ENCODE results near the gene PCSK6.

Gene PCSK6

GRCh38 chr15:101474233-101474632, 15.3 kb downstream of the PCSK6 start:
- H3K4me3 ChIP-seq (ENCODE audit: low read length) = no peak overlapping the region
- H2AFZ ChIP-seq (ENCODE audit: low read length) = no peak overlapping the region
- no peak overlapping the region for H3K27ac ChIP-seq (ENCODE audit: low read length)
- TF ChIP-seq CTCF (IDR thresholded peaks at IDR 0.05; ENCODE audit: low read length) (no peak), EZH2phosphoT487 (IDR thresholded peaks at IDR 0.05; ENCODE audit: low read length) (no peak), EZH2 (optimal IDR thresholded peaks at IDR 0.05; ENCODE audit: low read depth, low read length) (no peak)
- H3K36me3 ChIP-seq (replicated peaks; ENCODE audit: insufficient read depth, low read length) = no peaks in the 10 kb centered on the region
- no peak overlapping the region for H3K4me2 ChIP-seq (ENCODE audit: low read depth, low read length)
- no peaks in the 10 kb centered on the region for H3F3A ChIP-seq (ENCODE audit: insufficient read depth, low read length)
- no peaks in the 10 kb centered on the region for H3K79me2 ChIP-seq (ENCODE audit: low read length)
- H3K9me2 ChIP-seq (replicated peaks; ENCODE audit: insufficient read depth, low read length) = no peaks in the 10 kb centered on the region
- no peaks in the 10 kb centered on the region for H3K4me1 ChIP-seq (ENCODE audit: low read length)
- H3K9me3 ChIP-seq (replicated peaks; ENCODE audit: insufficient read depth, low read length) = no peaks in the 10 kb centered on the region
- DNase-seq = no peak
- H3K27me3 ChIP-seq (replicated peaks; ENCODE audit: insufficient read depth, low read length) = no peaks in the 10 kb centered on the region
- H3K9ac ChIP-seq (ENCODE audit: low read length) = no peak overlapping the region
- no peaks in the 10 kb centered on the region for H4K20me1 ChIP-seq (ENCODE audit: insufficient read depth, low read length)

- H3K27ac ChIP-seq (ENCODE audit: low read length) = no peak overlapping the region
- H3K4me2 ChIP-seq (ENCODE audit: low read depth, low read length) = no peak overlapping the region
- DNase-seq = no peak
These were observed 17.5 kb downstream of the PCSK6 start for GRCh38 chr15:101472033-101472432.

GRCh38 chr15:101470548-101471239, 18.8 kb downstream of the PCSK6 start:
- Histone ChIP-seq H3K36me3 (replicated peaks; ENCODE audit: insufficient read depth, low read length) (no peaks in the 10 kb centered on the region), H3K27ac (ENCODE audit: low read length) (no peak overlapping the region), H3K9me3 (replicated peaks; ENCODE audit: insufficient read depth, low read length) (no peaks in the 10 kb centered on the region), H3K4me3 (ENCODE audit: low read length) (no peak overlapping the region), H3K9ac (ENCODE audit: low read length) (no peak overlapping the region), H3K4me2 (ENCODE audit: low read depth, low read length) (no peak overlapping the region), H2AFZ (ENCODE audit: low read length) (no peak overlapping the region), H4K20me1 (ENCODE audit: insufficient read depth, low read length) (no peaks in the 10 kb centered on the region), H3K79me2 (ENCODE audit: low read length) (no peaks in the 10 kb centered on the region), H3F3A (ENCODE audit: insufficient read depth, low read length) (no peaks in the 10 kb centered on the region), H3K27me3 (replicated peaks; ENCODE audit: insufficient read depth, low read length) (no peaks in the 10 kb centered on the region), H3K4me1 (ENCODE audit: low read length) (no peaks in the 10 kb centered on the region), H3K9me2 (replicated peaks; ENCODE audit: insufficient read depth, low read length) (no peaks in the 10 kb centered on the region)
- TF ChIP-seq EZH2phosphoT487 (IDR thresholded peaks at IDR 0.05; ENCODE audit: low read length) = no peak
- no peak for TF ChIP-seq EZH2 (optimal IDR thresholded peaks at IDR 0.05; ENCODE audit: low read depth, low read length)
- no peak for TF ChIP-seq CTCF (IDR thresholded peaks at IDR 0.05; ENCODE audit: low read length)
- DNase-seq = no peak

More at GRCh38 chr15:101472033-101472432, 17.5 kb downstream of the PCSK6 start:
- no peaks in the 10 kb centered on the region for H3F3A ChIP-seq (ENCODE audit: insufficient read depth, low read length)
- no peaks in the 10 kb centered on the region for H3K9me3 ChIP-seq (replicated peaks; ENCODE audit: insufficient read depth, low read length)
- no peaks in the 10 kb centered on the region for H3K36me3 ChIP-seq (replicated peaks; ENCODE audit: insufficient read depth, low read length)
- no peak overlapping the region for H3K9ac ChIP-seq (ENCODE audit: low read length)
- H4K20me1 ChIP-seq (ENCODE audit: insufficient read depth, low read length) = no peaks in the 10 kb centered on the region
- H3K4me3 ChIP-seq (ENCODE audit: low read length) = no peak overlapping the region
- no peak overlapping the region for H2AFZ ChIP-seq (ENCODE audit: low read length)
- TF ChIP-seq EZH2phosphoT487 (IDR thresholded peaks at IDR 0.05; ENCODE audit: low read length) (no peak), EZH2 (optimal IDR thresholded peaks at IDR 0.05; ENCODE audit: low read depth, low read length) (no peak), CTCF (IDR thresholded peaks at IDR 0.05; ENCODE audit: low read length) (no peak)
- H3K4me1 ChIP-seq (ENCODE audit: low read length) = no peaks in the 10 kb centered on the region
- no peaks in the 10 kb centered on the region for H3K9me2 ChIP-seq (replicated peaks; ENCODE audit: insufficient read depth, low read length)
- no peaks in the 10 kb centered on the region for H3K79me2 ChIP-seq (ENCODE audit: low read length)
- H3K27me3 ChIP-seq (replicated peaks; ENCODE audit: insufficient read depth, low read length) = no peaks in the 10 kb centered on the region

Measured in MM.1S (cell line).